Posterior cingulate gyrus (tissue), 11 donors: ENCODE results near the gene CEP41.
A peak's percentile ranks its signal among the peaks of the same experiment; 100 is the strongest.
"Not testable (repeated sequence)": the region's sequence is repeated elsewhere in the genome, so short reads cannot be mapped to it uniquely, and the experiment has no call there.

Source experiments
- DNase-seq, 10 donors: peaks; one replicate each; pipeline versions ENCODE4 v3.0.0 to v3.0.0-alpha.2; 2020 to 2021; ENCODE audit warnings: mixed read lengths in 3 of 10
- intact Hi-C: fragments of 100-400 bp; cut with DNase I; formaldehyde crosslinking; loops from one replicate; pipeline ENCODE4 v1.15.1; 2023

CEP41 gene

GRCh38 chr7:130377178-130377577, 63.6 kb downstream of the CEP41 start:
- intact Hi-C loops = no loop called here
- peak in 1 of 10 donors; percentile 85 for DNase-seq

GRCh38 chr7:130376461-130376860, 64.4 kb downstream of the CEP41 start:
- intact Hi-C loops, DNase-seq: not testable (repeated sequence)

- intact Hi-C loops = no loop called here
- DNase-seq = peak in 1 of 10 donors; percentile 27
These were observed 66.3 kb downstream of the CEP41 start for GRCh38 chr7:130374507-130374906.

- no peak for DNase-seq
These were observed 68.2 kb downstream of the CEP41 start for GRCh38 chr7:130372402-130373165.

GRCh38 chr7:130371046-130371445, 69.8 kb downstream of the CEP41 start:
- peak in 2 of 10 donors; percentile 12 to 66 for DNase-seq
- intact Hi-C loops = no loop called here

More at GRCh38 chr7:130372402-130373165, 68.2 kb downstream of the CEP41 start:
- intact Hi-C loops = no loop called here

GRCh38 chr7:130369831-130370550, 70.8 kb downstream of the CEP41 start:
- intact Hi-C loops = no loop called here
- DNase-seq = peak in 2 of 10 donors; percentile 20 to 31

- DNase-seq = peak in 2 of 10 donors; percentile 8 to 35
- intact Hi-C loops = no loop called here
These were observed 71.6 kb downstream of the CEP41 start for GRCh38 chr7:130369110-130369711.

- intact Hi-C loops = no loop called here
- peak in 1 of 10 donors; percentile 41 for DNase-seq
These were observed 72.7 kb downstream of the CEP41 start for GRCh38 chr7:130367836-130368746.

- intact Hi-C loops = no loop called here
- peak in 1 of 10 donors; percentile 11 for DNase-seq
These were observed 73.6 kb downstream of the CEP41 start for GRCh38 chr7:130367088-130367755.

GRCh38 chr7:130366564-130366963, 74.3 kb downstream of the CEP41 start:
- peak in 1 of 10 donors; percentile 39 for DNase-seq
- intact Hi-C loops = no loop called here

GRCh38 chr7:130365511-130366441, 75.0 kb downstream of the CEP41 start:
- intact Hi-C loops = no loop called here
- peak in 3 of 10 donors; percentile 26 to 69 (median 32) for DNase-seq

GRCh38 chr7:130365088-130365487, 75.7 kb downstream of the CEP41 start:
- DNase-seq = peak in 1 of 10 donors; percentile 38

GRCh38 chr7:130364451-130364850, 76.4 kb downstream of the CEP41 start:
- peak in 2 of 10 donors; percentile 38 to 73 for DNase-seq
- intact Hi-C loops = no loop called here

More at GRCh38 chr7:130365088-130365487, 75.7 kb downstream of the CEP41 start:
- intact Hi-C loops = no loop called here

GRCh38 chr7:130363026-130363847, 77.6 kb downstream of the CEP41 start:
- DNase-seq = peak in 1 of 10 donors; percentile 16
- intact Hi-C loops = no loop called here

- intact Hi-C loops = no loop called here
- DNase-seq = peak in 1 of 10 donors; percentile 26
These were observed 78.5 kb downstream of the CEP41 start for GRCh38 chr7:130362251-130362816.

GRCh38 chr7:130361681-130362080, 79.1 kb downstream of the CEP41 start:
- intact Hi-C loops = no loop called here
- peak in 1 of 10 donors; percentile 52 for DNase-seq

- intact Hi-C loops = no loop called here
- DNase-seq = no peak
These were observed 80.3 kb downstream of the CEP41 start for GRCh38 chr7:130360518-130360917.
